ENCODE results near the gene ADAMTS2.

Gene ADAMTS2

DNA sequence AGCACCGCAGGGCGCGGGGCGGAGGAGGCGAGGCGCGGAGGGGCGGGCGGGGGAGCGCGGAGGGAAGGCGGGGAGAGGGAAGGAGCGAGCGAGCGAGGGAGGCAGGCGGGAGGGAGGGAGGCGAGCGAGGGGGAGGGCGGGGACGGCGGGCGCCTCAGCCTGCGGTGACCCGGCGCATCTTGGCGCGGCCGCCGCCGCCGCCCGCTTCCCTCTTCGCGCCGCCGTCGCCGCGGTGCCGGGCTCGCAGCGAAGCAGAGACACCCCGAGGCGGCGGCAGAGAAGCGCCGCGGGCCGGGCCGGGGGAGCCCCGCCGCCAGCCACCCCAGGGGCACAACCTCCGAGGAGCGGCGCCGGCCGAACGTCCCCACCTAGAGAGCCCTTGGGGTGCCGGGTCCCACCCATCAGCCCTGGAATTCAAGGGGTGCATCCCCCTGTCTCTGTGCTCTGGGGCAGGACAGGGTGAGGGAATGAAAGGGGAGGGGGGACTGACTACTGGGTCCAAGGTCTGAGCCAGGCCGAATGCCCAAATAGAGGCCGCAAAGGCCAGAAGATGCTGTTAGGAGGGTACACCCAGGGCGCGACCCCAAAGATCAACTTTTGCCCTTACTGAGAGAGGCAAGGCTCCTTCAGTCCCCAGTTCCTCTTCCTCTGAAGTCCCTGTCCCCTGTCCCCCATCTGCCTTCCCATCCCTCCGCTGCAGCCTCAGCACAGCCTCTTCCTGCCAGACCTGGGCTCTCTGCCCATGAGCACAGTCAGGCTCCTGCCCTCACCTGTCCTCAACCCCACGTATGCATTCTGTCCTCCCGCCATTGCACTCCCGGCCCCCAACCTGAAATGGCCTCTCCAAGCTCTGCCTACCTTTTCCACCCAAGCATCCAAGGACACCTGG lies at the start of gene ADAMTS2:
TSS of gene ADAMTS2 (minus strand) at position 29 of the 889 bp plus-strand sequence. CDS start 133 bp downstream, outside the sequence.
- TF ChIP-seq POLR2AphosphoS5 (IDR thresholded peaks at IDR 0.05; ENCODE audit: borderline replicate concordance, low read depth, low read length) = no peak
- no peak for TF ChIP-seq FOXP2 (optimal IDR thresholded peaks at IDR 0.05; ENCODE audit: control extremely low read depth, extremely low read length, insufficient read depth)
- no peak for TF ChIP-seq EZH2 (IDR thresholded peaks at IDR 0.05)
- no peak within 1 kb of the TSS for H3K27ac ChIP-seq
- no peaks in the 10 kb centered on the region for H3K36me3 ChIP-seq (ENCODE audit: insufficient read depth, low read length)
- no peak within 1 kb of the TSS for H3K9ac ChIP-seq (ENCODE audit: insufficient read length)
- H3K4me3 ChIP-seq = peak within 1 kb of the TSS; percentile 30; the same call in 1 of the 2 replicates
- no peaks in the 10 kb centered on the region for H3K9me3 ChIP-seq (ENCODE audit: low read depth, low read length)
- no peak for DNase-seq (ENCODE audit: low read depth, low spot score)

DNA sequence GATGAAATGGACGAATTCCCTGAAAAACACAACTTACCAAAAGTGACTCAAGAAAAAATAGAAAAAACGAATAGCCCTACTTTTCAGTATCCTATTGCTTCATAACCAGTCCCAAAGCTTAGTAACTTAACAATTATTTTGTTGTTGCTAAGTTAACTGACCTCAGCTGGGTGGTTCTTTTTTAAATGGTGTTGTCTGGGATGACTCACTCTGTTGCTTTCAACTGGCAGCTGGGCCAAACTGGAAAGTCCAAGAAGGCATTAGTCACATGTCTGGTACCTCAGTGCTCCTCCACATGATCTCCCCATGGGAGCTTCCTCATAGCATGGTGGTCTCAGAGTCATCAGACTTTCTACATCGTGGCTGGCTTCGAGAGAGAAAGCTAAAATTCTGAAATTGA lies 47.8 kb upstream of the ADAMTS2 start:
- peaks cover 3% of the 10 kb centered on the region; the same call in 1 of the 2 replicates for H3K9me3 ChIP-seq (ENCODE audit: low read depth, low read length)
- H3K36me3 ChIP-seq (ENCODE audit: insufficient read depth, low read length) = no peaks in the 10 kb centered on the region
- no peak overlapping the region for H3K27ac ChIP-seq
- H3K4me3 ChIP-seq = no peak overlapping the region
- no peak overlapping the region for H3K9ac ChIP-seq (ENCODE audit: insufficient read length)
- no peak for DNase-seq (ENCODE audit: low read depth, low spot score)
- TF ChIP-seq FOXP2 (optimal IDR thresholded peaks at IDR 0.05; ENCODE audit: control extremely low read depth, extremely low read length, insufficient read depth) = no peak
- TF ChIP-seq EZH2 (IDR thresholded peaks at IDR 0.05) = no peak
- TF ChIP-seq POLR2AphosphoS5 (IDR thresholded peaks at IDR 0.05; ENCODE audit: borderline replicate concordance, low read depth, low read length) = no peak

DNA sequence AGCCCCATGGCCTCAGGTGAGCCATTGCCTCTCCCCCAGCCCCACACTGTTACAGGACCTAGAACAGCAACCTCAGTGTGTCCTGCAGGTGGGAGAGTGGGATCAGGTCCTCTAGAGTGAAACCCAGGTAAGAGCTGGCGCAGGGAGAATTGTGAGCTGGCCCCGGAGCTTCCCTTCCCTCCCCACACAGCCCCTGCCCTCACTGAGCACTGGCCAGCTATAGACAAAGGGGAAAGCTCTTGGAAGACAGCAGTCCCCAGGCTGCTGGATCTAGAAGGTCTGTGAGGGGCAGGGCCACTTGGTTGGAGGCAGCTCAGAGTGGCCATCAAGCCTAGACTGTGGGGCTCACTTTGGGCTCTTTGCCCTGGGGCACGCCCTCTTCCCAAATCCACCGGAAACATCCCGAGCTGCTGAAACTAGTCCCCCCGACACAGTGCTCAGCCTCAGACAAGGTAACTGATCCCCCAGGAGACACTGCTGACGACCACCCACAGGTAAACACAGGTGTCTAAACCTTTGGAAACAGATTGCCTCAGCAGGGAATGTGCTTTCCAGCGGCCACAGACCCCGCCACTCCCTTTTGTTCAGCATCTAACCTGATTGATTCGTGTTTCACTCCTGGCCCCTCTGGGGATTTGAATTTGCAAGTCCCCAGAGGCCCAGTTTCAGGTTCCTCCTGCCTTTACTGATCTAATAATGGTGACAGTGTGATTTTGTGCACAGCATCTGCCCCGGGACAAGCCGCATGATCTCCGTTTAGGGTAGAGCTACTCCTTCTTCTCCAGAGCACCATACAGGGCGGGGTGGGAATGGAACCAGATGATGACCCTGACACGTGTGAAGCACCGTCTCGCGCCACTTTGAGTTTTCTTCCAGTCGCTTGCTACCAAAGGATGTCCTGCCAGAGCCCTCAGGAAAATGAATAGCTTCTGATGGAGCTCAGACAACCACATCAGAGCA lies 42.2 kb upstream of the ADAMTS2 start:
- Histone ChIP-seq H3K4me3 (no peak overlapping the region), H3K27ac (no peak overlapping the region), H3K36me3 (ENCODE audit: insufficient read depth, low read length) (no peaks in the 10 kb centered on the region), H3K9me3 (ENCODE audit: low read depth, low read length) (peaks cover 3% of the 10 kb centered on the region; the same call in 1 of the 2 replicates), H3K9ac (ENCODE audit: insufficient read length) (no peak overlapping the region)
- TF ChIP-seq EZH2 (IDR thresholded peaks at IDR 0.05) (no peak), POLR2AphosphoS5 (IDR thresholded peaks at IDR 0.05; ENCODE audit: borderline replicate concordance, low read depth, low read length) (no peak), FOXP2 (optimal IDR thresholded peaks at IDR 0.05; ENCODE audit: control extremely low read depth, extremely low read length, insufficient read depth) (no peak)
- DNase-seq (ENCODE audit: low read depth, low spot score) = no peak

DNA sequence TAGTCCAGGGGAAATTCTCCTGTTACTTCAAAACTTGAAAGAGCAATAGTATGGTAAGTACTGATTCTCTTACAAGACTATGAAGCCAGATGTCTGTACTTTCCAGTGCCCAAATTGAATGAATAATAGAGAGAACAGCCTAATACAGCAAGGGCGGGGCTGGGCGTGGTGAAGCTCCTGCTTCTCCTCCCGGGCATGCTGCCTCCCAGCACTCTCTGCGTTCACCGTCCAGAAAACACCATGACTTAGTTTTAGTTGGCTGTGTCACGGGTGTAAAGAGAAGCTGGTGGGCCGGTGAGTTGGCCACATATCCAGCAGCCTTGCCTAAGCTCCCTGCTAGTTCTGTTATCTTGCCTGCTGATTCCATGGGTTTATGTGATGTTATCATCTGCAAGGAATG lies 40.7 kb upstream of the ADAMTS2 start:
- no peak overlapping the region for H3K9ac ChIP-seq (ENCODE audit: insufficient read length)
- no peaks in the 10 kb centered on the region for H3K36me3 ChIP-seq (ENCODE audit: insufficient read depth, low read length)
- TF ChIP-seq EZH2 (IDR thresholded peaks at IDR 0.05) (no peak), FOXP2 (optimal IDR thresholded peaks at IDR 0.05; ENCODE audit: control extremely low read depth, extremely low read length, insufficient read depth) (no peak)
- no peak for DNase-seq (ENCODE audit: low read depth, low spot score)
- no peak overlapping the region for H3K27ac ChIP-seq
- H3K4me3 ChIP-seq = no peak overlapping the region
- no peaks in the 10 kb centered on the region for H3K9me3 ChIP-seq (ENCODE audit: low read depth, low read length)

DNA sequence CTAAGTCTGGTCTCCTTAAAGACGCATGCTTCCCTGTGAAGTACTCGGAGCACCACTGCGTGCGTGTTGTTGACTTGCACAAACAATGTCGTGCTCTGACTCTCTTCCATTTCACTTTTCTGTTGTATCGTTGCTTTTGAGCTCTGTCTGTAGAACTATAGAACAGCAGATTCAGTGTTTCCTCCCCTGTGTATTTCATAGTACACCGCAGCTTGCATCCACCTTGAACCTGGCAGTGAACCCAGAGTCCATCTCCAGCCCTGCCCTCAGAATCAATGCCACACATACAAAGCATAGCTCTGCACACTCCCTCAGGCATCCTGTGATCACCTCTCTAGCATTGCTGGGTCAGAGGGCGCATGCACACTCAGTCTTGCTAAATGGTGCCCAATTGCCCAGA lies 37.2 kb upstream of the ADAMTS2 start:
- no peak overlapping the region for H3K9ac ChIP-seq (ENCODE audit: insufficient read length)
- H3K4me3 ChIP-seq = no peak overlapping the region
- TF ChIP-seq EZH2 (IDR thresholded peaks at IDR 0.05) = no peak
- TF ChIP-seq POLR2AphosphoS5 (IDR thresholded peaks at IDR 0.05; ENCODE audit: borderline replicate concordance, low read depth, low read length) = no peak
- no peak for TF ChIP-seq FOXP2 (optimal IDR thresholded peaks at IDR 0.05; ENCODE audit: control extremely low read depth, extremely low read length, insufficient read depth)
- no peak overlapping the region for H3K27ac ChIP-seq
- no peaks in the 10 kb centered on the region for H3K9me3 ChIP-seq (ENCODE audit: low read depth, low read length)
- no peak for DNase-seq (ENCODE audit: low read depth, low spot score)
- H3K36me3 ChIP-seq (ENCODE audit: insufficient read depth, low read length) = no peaks in the 10 kb centered on the region

DNA sequence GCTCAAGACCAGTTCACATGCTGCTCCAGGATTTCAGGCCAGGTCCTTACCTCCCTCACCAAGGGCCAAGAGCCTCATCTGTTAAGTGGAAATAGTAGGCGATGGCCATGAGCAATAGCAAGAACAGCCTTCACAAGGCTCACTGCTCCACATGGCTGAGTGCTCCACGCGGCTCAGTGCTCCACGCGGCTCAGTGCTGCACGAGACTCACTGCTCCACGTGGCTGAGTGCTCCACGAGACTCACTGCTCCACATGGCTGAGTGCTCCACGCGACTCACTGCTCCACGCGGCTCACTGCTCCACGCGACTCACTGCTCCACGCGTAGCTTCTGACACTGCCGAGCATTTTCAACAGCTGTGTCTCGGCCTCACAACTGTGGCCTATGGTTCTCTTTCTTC lies 36.4 kb upstream of the ADAMTS2 start:
- no peak for DNase-seq (ENCODE audit: low read depth, low spot score)
- H3K9ac ChIP-seq (ENCODE audit: insufficient read length) = no peak overlapping the region
- H3K36me3 ChIP-seq (ENCODE audit: insufficient read depth, low read length) = no peaks in the 10 kb centered on the region
- H3K9me3 ChIP-seq (ENCODE audit: low read depth, low read length) = no peaks in the 10 kb centered on the region
- no peak overlapping the region for H3K27ac ChIP-seq
- TF ChIP-seq POLR2AphosphoS5 (IDR thresholded peaks at IDR 0.05; ENCODE audit: borderline replicate concordance, low read depth, low read length) = no peak
- no peak for TF ChIP-seq FOXP2 (optimal IDR thresholded peaks at IDR 0.05; ENCODE audit: control extremely low read depth, extremely low read length, insufficient read depth)
- TF ChIP-seq EZH2 (IDR thresholded peaks at IDR 0.05) = no peak
- H3K4me3 ChIP-seq = no peak overlapping the region

DNA sequence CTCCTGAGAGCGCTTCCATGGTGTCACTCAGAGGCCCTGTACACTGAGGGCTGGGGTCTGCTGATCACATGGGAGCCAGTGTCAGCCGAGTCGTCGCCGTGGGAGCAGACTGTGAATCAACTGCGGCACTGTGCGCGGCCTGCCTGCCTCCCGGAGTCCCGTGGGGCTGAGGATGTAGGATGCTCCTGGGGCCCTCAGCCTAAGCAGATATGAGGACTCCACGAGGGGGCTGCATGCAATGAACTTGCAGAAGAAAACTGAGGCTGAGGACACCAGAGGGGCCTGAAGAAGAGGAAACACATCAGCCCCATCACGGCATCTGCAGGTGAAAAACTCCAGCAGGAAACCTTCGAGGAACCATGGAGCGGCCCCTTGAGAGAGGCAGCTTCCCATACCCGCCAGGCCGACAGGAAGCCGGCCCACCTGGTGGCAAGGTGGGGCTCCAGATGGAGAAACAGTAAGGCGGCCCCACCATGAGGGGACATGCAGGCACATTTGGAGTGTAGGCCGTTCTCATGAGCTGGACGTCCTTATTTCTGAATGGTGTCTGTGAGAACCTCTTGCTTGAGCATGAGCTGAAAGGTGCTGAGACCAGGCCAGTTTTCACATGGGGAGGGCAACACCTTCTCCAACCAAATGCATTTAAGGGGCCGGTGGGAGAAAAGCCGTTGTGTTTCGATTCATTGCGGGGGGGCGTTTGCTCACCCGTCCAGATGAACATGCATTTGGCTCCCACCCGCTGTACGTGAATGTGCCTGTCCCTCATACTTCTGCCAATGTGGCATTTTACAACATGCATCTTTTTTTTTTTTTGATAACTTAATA lies 35.2 kb upstream of the ADAMTS2 start:
- Histone ChIP-seq H3K9me3 (ENCODE audit: low read depth, low read length) (no peaks in the 10 kb centered on the region), H3K4me3 (no peak overlapping the region), H3K36me3 (ENCODE audit: insufficient read depth, low read length) (no peaks in the 10 kb centered on the region), H3K27ac (no peak overlapping the region), H3K9ac (ENCODE audit: insufficient read length) (no peak overlapping the region)
- DNase-seq (ENCODE audit: low read depth, low spot score) = no peak
- TF ChIP-seq FOXP2 (optimal IDR thresholded peaks at IDR 0.05; ENCODE audit: control extremely low read depth, extremely low read length, insufficient read depth) (no peak), EZH2 (IDR thresholded peaks at IDR 0.05) (no peak), POLR2AphosphoS5 (IDR thresholded peaks at IDR 0.05; ENCODE audit: borderline replicate concordance, low read depth, low read length) (no peak)
